ENCODE results near the gene SCG3.

- TF ChIP-seq CTCF (optimal IDR thresholded peaks at IDR 0.05 in 1 of 3, IDR thresholded peaks at IDR 0.05 in 1 of 3, conservative IDR thresholded peaks at IDR 0.05 in 1 of 3; ENCODE audit: extremely low read depth in 1 of 3, insufficient read depth in 2 of 3, low read length in 3 of 3) (no peak), EZH2 (IDR thresholded peaks at IDR 0.05; ENCODE audit: low read length) (no peak)
These were observed 39.7 kb upstream of the SCG3 start for GRCh38 chr15:51641490-51642130.
